HepG2 (cell line): Measurements from ENCODE around the gene JPH4. TPM values are rescaled to one million over a fixed set of nuclear protein-coding genes. Genes with fewer than 3 reads are reported as not detected.

ENCODE experiments used
- CREB3 ChIP-seq: sonication (generic); formaldehyde crosslinking; IDR thresholded peaks from 2 replicates; pipeline ENCODE4 v1.5.0; 2020; ENCODE audit warnings: missing genetic modification reagents
- MYC ChIP-seq: sonication (generic); formaldehyde crosslinking; IDR thresholded peaks from 2 replicates; pipeline ENCODE4 v1.9.0; 2021; ENCODE audit warnings: missing genetic modification reagents, borderline replicate concordance
- NR2F1 ChIP-seq, 2 experiments: fragments of 450-650 bp in 1 of 2; formaldehyde crosslinking in 1 of 2; IDR thresholded peaks; 2 replicates each; pipeline versions ENCODE4 v1.5.0 to v1.6.1; 2016 to 2020; ENCODE audit warnings: mild to moderate bottlenecking in 1 of 2, missing compliant biosample characterization in 1 of 2, missing genetic modification reagents in 1 of 2, moderate library complexity in 1 of 2
- NR2F6 ChIP-seq, 2 experiments: IDR thresholded peaks; 2 replicates each; pipeline ENCODE4 v1.6.1; 2016; ENCODE audit warnings: antibody characterized with exemption in 1 of 2, mild to moderate bottlenecking in 1 of 2
- PHF20 ChIP-seq: sonication (generic); formaldehyde crosslinking; IDR thresholded peaks from 2 replicates; pipeline ENCODE4 v1.5.0; 2020; ENCODE audit warnings: mild to moderate bottlenecking, missing genetic modification reagents
- SAP130 ChIP-seq: IDR thresholded peaks from 2 replicates; pipeline ENCODE4 v1.6.1; 2016; ENCODE audit warnings: low read depth
- SRY ChIP-seq: sonication (generic); formaldehyde crosslinking; IDR thresholded peaks from 2 replicates; pipeline ENCODE4 v1.8.0; 2022; ENCODE audit warnings: mild to moderate bottlenecking, missing genetic modification reagents
- YEATS2 ChIP-seq: sonication (generic); formaldehyde crosslinking; IDR thresholded peaks from 2 replicates; pipeline ENCODE4 v1.4.0; 2020; ENCODE audit warnings: missing genetic modification reagents, borderline replicate concordance
- ZBTB33 ChIP-seq: sonication (generic); formaldehyde crosslinking; IDR thresholded peaks from 2 replicates; pipeline ENCODE4 v1.4.0; 2020; ENCODE audit warnings: missing genetic modification reagents
- ZBTB43 ChIP-seq: sonication (generic); formaldehyde crosslinking; conservative IDR thresholded peaks from 2 replicates; pipeline ENCODE4 v1.4.0; 2020; ENCODE audit warnings: missing genetic modification reagents
- ZGPAT ChIP-seq: IDR thresholded peaks from 2 replicates; pipeline ENCODE4 v1.6.1; 2016; ENCODE audit warnings: mild to moderate bottlenecking
- ZNF580 ChIP-seq: IDR thresholded peaks from 2 replicates; pipeline ENCODE4 v1.6.1; 2016; ENCODE audit warnings: low read depth, borderline replicate concordance
- ZNF598 ChIP-seq: sonication (generic); formaldehyde crosslinking; IDR thresholded peaks from 2 replicates; pipeline ENCODE4 v1.5.1; 2020; ENCODE audit warnings: mild to moderate bottlenecking, missing genetic modification reagents, borderline replicate concordance
- ZNF747 ChIP-seq: sonication (generic); formaldehyde crosslinking; IDR thresholded peaks from 2 replicates; pipeline ENCODE4 v1.8.1; 2023; ENCODE audit warnings: missing genetic modification reagents, mild to moderate bottlenecking, borderline replicate concordance
- ZNF781 ChIP-seq: sonication (generic); formaldehyde crosslinking; IDR thresholded peaks from 2 replicates; pipeline ENCODE4 v1.5.1; 2020; ENCODE audit warnings: borderline replicate concordance, mild to moderate bottlenecking, missing genetic modification reagents; ENCODE audit errors: not compliant biosample characterization
- ZNF788 ChIP-seq: sonication (generic); formaldehyde crosslinking; IDR thresholded peaks from 2 replicates; pipeline ENCODE4 v1.5.0; 2020; ENCODE audit warnings: mild to moderate bottlenecking, missing genetic modification reagents, borderline replicate concordance
- polyA plus RNA-seq, 8 experiments: library from polyadenylated mRNA; depleted of rRNA in 3 of 8; stranded (reverse) in 7 of 8; unstranded in 1 of 8; fragments of >200 nt; fragmentation: Illumina TruSeq in 4 of 8; extraction: Trizol in 4 of 8; gene quantifications; 2 replicates each; pipeline versions ENCODE4 v1.2.1 to v1.2.3, GENCODE V29; 2011 to 2016; ENCODE audit warnings: low read depth in 4 of 8, missing spikeins in 1 of 8, mixed read lengths in 1 of 8; ENCODE audit not compliant: insufficient read depth in 1 of 8
- total RNA-seq, 5 experiments: library from RNA; depleted of rRNA; stranded (reverse); fragments of >200 nt; fragmentation: Illumina TruSeq; extraction: Trizol; gene quantifications; 2 replicates each; pipeline ENCODE4 v1.2.3, GENCODE V29; 2016; ENCODE audit warnings: low read depth in 1 of 5

JPH4 gene
- total and polyA plus RNA-seq, 2 of the 13 experiments (the other 11 are each of a cell fraction or from before 2014, with no cell fraction given) = 0.08 to 0.22 TPM

- TF ChIP-seq ZBTB43 (peak; percentile 70; the same call in 1 of the 2 replicates), ZNF788 (CRISPR knock-in tag) (peak; percentile 82), SRY (0 out of 2 replicates have a peak, but pooled peaks have one; percentile 57), YEATS2 (CRISPR knock-in tag) (peak; percentile 65; the same call in 1 of the 2 replicates), ZNF781 (CRISPR knock-in tag) (peak; percentile 96), NR2F1 (CRISPR knock-in tag; IDR thresholded peaks at IDR 0.05) (0 out of 4 replicates have a peak, but pooled peaks of 1 of the 2 experiments have one; percentile 32), CREB3 (CRISPR knock-in tag) (peak; percentile 58; the same call in 1 of the 2 replicates), ZNF747 (CRISPR knock-in tag) (peak; percentile 76), ZGPAT (CRISPR knock-in tag) (peak; percentile 88), ZNF598 (CRISPR knock-in tag) (peak; percentile 88), MYC (CRISPR knock-in tag) (peak; percentile 69), PHF20 (CRISPR knock-in tag) (peak; percentile 64; the same call in 1 of the 2 replicates), SAP130 (CRISPR knock-in tag) (peak; percentile 81), ZBTB33 (peak; percentile 50; the same call in 1 of the 2 replicates), ZNF580 (CRISPR knock-in tag) (peak; percentile 77), NR2F6 (IDR thresholded peaks at IDR 0.05) (peak; percentile 34; the same call in 1 of the 2 replicates), NR2F6 (CRISPR knock-in tag; IDR thresholded peaks at IDR 0.05) (peak; percentile 77)
These were observed 31.0 kb upstream of the JPH4 start (continued) for GRCh38 chr14:23609411-23610089.
